AG20443 (cell line): ENCODE data around the gene PBXIP1.
A peak's percentile ranks its signal among the peaks of the same experiment; 100 is the strongest.

Experiments used
- DNase-seq: peaks from one replicate; pipeline ENCODE4 v3.0.0; 2012; ENCODE audit warnings: low spot score, mixed read lengths

Gene PBXIP1

GRCh38 chr1:154956544-154956941 is 644 bp upstream of the PBXIP1 start:
- no peak for DNase-seq

DNA sequence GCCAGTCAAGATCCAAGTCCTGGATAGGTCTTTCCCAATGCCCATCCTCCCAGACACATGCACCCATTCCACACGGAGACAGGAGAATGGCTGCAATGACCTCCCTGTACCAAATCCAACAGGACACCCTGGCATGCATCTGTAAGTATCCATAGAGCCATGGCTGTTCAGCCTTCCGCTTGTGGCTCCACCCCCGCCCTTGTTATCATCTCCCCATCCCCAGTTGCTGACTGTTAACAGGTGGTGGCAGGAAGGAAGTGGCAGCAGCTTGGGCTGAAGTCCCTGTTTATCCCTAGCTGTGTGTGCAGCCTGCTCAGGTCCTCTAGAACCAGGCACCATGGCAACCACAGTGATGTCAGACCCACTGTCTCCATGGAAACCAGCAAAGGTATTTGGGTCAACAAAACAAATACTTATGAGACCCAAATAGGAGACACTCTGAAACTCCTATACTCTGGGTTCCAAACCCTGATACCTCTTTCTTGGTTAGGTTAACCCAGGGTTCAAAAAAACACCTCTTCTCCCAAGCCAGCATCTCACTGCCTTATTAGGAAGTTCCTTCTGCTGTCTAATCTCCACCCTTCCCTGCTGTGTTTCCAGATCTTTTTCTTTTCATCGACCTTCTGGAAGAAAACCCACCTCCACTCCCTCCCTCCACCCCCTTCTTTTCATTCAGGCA is 721 bp downstream of the PBXIP1 start:
- DNase-seq = peak; percentile 66

- no peak for DNase-seq
These were observed 1.4 kb downstream of the PBXIP1 start for GRCh38 chr1:154954541-154954940.

GRCh38 chr1:154953611-154954038 is 2.3 kb downstream of the PBXIP1 start:
- no peak for DNase-seq

GRCh38 chr1:154952664-154953063 is 3.2 kb downstream of the PBXIP1 start:
- no peak for DNase-seq

DNA sequence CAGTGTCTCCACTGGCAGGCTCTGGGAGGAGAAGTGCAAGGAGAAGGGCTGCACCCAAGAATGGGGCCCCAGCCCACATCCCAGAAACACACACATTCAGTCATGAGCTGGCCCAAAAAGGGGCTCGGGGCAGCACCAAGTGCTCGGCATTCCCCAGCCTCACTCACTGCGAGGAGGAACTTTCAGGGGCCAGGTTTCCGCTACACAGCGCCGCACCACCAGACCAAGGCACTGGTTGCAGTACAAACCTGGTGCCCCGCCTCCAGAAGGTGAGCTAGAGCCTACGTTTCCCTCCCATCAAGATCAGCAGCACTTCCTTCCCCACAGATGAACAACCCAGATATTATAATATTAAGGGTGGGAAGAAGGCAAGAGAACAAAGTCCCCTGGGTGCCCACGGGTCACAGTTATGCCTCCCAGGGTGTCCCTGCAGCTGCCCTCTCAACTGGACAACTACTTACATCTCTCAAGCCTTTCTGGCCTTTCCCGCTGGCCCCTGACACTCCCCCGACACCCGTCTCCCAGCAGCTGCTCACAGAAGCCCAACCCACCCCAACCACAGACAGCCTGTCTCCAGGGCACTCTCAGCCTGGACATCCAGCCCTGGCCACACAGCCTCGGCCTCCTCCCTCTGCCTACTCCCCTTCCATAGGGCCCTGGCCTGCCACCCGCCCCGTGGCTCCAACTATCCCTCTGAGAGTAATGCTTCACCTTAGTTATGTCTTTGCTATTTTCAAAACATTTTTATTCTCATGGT is 3.8 kb downstream of the PBXIP1 start:
- no peak for DNase-seq

DNA sequence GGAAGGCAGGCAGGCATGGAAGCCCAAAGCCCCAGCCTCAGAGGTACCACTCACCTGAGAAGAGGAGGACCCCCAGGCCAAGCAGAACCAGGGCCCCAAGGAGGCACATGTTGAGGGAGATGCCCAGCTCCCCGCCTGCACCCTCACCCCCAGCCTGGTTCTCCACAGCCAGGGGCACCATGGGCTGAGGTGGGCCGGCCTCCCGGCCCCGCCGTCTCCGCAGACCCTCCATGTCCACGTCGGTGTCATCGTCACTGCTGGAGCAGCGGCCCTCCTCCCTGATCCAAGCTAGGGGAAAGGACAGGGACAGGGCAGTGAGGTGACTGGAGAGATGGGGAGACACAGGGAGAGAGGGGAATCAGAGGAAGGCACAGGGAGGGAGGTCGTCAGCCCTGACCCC is 7.8 kb downstream of the PBXIP1 start:
- DNase-seq = no peak

DNA sequence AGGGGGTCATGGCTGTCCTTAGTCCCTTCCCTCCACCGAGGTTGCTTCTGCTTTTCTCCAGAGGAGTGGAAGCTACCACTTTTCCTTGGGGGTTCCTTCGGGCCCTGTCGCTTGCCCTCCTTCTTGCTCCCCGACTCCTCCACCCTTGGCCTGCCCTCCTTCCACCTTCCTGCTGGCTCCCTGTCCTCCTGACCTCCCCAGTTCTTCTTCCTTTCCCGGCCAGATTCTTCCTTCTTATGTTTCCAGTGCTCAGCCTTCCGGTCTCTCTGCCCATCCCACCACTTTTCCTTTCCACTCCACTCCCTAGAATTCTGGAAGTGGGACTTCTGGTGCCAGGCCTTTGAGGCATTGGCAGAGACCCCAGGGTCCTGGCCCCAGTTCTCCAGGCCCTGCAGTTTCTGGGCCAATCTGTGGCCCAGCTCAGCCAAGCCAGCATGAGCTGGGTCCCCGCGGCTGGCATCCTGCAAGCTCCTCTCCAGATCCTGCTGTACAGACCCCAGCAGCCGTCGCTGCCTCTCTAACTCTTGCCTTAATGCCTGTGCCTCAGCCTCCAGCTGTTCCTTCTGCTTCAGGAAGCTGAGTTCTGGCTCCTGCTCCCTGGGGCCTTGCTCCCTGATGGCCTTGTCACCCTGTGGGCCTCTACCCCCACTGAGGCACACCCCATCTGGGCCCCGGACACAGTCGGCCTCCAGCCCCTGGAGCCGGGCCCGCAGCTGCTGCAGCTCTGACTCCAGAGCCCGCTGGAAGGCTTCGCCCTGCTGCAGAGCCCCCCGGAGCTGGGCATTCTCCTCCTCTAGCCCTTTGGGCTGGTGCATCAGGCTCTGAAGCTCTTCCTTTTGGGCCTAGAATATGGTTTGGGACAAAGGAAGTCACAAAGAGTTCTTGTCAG is 9.7 kb downstream of the PBXIP1 start:
- DNase-seq = no peak

DNA sequence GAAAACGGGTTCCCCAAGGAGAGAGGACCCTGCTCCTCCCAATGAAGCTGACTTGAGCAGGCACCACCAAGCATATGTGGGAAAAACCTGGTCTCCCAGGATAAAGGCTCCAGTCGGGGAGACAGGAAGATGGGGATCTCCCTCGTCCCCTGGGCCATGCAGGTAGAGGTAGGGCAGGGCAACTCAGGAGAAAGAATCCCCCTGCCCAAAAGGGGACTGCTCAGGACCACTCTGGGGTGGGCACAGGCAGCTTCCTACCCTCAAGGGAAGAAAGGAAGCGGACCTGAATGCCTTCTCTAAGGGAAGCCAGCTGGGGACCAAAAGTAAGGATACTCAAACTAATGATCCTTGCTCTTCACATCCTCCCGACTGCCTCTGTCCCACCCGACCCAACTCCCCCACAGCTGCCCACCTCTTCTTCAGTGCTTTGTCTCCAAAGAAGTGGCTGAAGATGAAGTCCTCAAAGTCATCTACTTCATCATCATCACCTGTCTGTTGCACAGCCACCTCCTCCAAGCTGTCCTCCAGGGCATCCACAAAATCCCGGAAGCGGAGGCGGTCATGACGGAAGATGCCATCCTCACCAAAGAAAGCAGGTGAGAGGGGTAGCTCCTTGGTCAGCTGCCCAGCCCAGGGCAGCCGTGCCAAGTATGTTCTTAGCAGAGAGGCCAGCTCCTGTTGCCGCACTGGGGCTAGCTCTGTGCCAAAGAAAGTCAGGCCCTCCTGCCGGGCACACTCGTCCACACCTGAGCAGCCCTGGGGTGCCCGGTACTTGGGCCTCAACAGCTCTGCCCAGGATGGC is 10.5 kb downstream of the PBXIP1 start:
- DNase-seq = no peak

- no peak for DNase-seq
These were observed 11.3 kb downstream of the PBXIP1 start for GRCh38 chr1:154944401-154945159.

DNA sequence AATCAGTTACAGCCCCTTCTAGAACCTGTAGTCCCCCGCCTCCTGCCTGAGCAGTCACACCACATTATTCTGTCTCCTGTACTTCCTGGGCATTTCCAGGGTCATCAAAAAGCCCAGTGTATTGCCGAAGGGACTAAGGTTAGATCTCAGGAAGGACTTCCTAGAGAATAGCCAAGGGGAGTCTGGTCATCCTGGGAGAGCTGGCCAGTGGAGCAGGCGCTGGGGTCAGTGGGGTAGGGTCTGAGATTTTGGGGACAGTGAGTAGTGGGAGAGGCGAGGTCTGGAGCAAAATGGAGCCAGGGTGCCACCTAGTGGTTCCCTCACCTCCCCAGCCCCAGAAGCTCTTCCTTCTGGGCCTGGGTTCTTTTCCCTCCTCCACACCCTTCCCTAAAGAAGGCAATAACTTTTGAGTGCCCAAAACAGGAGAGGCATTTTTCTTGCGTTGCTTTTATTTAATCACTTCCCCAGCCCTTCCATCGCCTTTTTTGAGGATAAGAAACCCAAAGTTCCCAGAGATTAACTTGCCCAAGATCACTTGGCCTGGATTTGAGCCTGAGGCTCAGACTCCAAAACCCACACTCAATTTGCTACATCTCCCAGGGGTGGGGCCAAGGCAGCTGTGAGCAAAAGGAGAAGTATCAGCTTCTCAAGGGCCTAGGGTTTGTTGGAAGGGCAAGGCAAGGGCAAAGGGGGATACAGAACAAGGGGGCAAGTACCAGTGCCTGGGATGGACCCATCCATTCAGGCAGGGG is 12.1 kb downstream of the PBXIP1 start:
- DNase-seq = peak; percentile 62

DNA sequence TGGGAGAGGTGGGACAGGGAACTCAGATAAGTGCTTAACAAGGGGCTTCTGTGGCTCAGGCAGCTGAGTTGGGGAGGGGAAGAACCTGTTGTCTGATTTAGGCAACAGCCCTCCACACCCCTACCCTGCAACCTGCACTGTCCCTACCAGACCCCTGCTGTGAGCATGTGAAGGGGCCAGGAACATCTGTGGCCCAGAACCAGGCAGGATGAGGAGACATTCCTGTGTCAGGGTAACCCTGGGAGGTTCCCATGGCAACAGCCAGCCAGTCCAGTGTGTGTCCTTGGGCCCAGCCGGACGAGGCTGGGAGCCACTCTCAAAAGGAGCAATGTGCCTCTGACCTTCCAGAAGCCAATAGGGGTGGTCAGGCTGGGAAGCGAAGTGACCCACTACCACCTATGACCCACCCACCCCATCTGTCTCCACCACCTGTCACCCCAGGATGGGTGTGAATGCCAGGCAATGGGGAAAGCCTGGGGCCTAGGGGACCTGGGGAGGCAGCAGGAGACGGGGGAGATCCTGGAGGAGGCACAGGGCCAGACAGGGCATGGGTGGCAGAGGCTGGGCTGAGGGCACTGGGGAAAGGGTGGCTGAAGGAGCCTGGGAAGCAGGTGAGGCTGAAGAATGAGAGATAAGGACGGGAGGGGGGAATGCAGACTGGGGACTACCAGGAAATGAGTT is 14.4 kb downstream of the PBXIP1 start:
- DNase-seq = no peak

DNA sequence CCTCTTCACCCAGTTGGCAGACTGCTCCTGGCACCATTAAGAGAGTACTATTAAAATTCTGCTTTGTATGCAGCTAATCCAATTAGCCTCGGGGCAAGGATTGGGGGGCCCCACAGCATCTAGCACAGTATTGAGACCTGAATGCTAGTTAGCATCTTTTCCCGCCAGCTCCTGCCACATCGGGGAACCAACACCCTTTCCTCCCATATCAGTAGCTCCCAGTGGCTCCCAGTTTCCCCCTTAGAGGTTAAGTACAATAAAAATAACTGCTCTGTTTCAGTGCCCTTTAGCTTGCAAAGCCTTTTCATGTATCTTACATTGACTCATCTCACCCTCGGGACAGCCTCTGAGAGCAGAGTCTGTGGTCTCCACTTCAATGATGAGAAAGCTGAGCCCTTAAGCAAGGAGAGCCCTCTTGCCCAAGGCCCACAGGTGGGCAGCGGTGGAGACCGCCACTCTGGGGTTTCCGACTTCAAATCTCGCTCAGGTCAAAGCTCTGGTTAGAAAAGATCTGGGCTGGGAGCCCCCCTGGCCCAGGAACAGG is 15.2 kb downstream of the PBXIP1 start:
- DNase-seq = no peak

- no peak for DNase-seq
These were observed 15.7 kb downstream of the PBXIP1 start for GRCh38 chr1:154940213-154940560.

DNA sequence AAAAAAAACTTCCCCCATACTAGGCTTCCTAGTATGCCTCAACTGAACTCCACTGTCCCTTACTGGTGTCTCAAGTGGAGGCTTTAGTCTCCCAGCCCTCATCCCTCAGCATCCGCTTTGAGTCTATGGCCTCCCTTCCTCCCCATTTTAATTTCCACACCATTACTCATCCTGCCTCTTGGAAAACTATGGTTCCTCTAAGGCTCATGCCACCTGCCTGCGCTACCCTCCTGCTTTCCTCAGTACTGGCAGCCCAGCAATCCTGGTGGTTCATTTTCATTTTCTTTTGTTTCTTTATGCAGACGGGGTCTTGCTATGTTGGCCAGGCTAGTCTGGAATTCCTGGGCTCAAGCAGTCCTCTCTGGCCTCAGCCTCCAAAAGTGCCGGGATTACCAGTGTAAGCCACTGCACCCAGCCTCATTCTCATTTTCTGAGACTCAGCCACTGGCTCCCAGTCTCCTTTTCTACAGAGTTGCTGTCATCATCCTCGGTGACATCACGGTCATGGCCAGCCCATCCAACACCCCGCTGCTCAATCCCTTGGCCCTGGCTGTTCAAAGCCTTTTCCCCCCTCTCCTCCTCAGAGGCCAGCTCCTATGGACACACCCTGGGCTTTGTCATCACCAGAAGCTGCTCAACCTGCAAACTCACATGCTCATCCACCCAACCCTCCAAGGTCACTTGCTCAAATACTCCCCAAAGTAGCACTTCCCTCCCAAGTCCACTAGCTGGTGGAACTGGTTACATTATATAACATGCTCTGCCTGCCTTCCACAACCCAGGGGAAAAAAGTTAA is 17.1 kb downstream of the PBXIP1 start:
- no peak for DNase-seq

DNA sequence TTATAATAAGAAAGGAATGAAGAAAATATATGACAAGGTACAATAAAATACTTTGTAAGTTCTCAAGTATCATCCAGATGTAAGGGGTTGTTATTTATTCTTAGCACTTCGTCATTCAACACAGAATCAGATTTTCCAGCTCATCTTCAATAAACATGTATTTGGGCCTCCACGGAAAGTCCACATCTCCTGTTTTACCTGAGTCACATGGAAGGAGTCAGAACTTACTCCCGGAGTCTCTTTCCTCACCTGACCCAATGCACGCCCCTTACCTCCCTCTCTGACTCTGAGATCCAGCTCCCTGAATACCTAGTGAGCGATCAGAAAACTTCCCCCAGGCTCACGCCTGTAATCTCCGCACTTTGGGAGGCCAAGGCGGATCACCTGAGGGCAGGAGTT is 17.9 kb downstream of the PBXIP1 start:
- no peak for DNase-seq

DNA sequence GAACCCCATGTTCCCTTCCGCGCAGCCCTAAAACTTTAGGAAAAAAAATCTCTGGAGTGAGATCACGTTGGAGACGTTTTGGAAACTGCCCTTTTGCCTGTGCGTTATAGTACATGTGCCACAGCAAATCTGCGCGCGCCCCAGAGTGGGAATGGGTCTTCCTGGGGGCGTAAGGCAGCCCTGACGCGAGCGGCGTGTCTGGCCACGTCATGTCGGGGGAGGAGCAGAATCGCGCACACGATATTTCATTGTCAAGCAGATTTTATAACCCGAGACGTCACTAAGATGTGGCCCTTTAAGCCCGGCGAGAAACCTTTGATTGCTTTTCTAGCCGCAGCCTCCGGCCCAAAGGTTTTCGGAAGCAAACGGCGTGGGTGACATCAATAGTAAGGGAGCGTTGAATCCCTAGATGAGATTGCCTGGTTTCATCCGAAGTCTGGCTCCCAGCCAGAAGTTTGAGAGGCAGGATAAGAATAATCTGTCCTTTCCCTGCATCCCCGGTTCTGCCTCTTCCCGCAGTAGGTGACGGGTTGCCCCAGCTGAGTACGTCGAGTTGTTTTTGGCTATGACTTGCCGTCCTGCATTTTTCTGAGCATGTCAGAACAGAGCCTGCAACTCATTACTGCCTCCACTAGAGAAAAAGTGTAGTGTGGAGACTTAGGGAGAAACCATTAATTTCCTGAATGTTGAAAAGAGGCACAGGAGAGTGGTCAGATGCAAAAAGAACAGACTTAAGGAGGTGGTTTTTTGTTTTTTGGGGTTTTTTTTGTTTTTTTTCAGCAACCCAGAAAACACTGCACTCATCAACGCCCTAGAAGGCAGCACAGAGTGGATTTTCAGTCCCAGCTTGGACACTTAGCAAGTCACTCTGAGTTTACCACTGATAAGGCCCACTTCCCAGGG is 18.6 kb downstream of the PBXIP1 start:
- peak; percentile 95 for DNase-seq
